SH-SY5Y (cell line): ENCODE results near the gene STAC2.

ENCODE experiments used
- GATA2 ChIP-seq: IDR thresholded peaks from 2 replicates; pipeline ENCODE4 v1.6.1; 2011; ENCODE audit warnings: mild to moderate bottlenecking, low read depth, low read length
- GATA3 ChIP-seq: IDR thresholded peaks from 2 replicates; pipeline ENCODE4 v1.6.1; 2011; ENCODE audit warnings: low read depth, mild to moderate bottlenecking, low read length, moderate library complexity

DNA sequence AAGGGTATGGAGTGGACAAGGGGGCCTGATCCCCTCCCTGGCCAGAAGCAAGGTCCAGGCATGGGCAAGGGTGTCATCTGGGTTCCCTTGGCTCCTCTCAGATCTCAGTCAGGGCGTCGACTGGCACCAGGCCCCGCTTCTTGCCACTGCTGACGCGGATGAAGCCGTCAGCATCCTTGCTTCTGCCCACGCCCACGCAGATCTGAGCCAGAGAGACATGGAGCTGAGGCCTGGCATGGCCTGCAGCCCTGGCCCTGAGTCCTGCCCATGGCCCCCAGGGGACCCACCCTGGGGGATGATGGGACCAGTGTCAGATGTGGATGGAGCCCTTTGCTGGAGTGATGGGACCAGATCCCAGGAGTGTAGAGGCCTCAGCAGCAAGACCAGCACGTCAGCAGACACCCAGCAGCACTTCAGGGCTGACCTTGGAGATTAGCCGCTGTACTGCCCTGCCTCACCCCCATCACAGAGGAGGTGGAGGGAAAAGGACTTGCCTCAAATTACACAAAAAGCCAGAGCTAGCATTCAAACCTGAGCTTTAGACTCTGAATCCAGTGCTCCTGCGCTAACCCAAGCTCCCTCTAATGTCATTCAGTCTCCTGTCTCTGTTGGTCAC, 13.4 kb downstream of the STAC2 start:
- TF ChIP-seq GATA3 (no peak), GATA2 (no peak)
